ENCODE measurements around the gene SMIM45.

Gene SMIM45

DNA sequence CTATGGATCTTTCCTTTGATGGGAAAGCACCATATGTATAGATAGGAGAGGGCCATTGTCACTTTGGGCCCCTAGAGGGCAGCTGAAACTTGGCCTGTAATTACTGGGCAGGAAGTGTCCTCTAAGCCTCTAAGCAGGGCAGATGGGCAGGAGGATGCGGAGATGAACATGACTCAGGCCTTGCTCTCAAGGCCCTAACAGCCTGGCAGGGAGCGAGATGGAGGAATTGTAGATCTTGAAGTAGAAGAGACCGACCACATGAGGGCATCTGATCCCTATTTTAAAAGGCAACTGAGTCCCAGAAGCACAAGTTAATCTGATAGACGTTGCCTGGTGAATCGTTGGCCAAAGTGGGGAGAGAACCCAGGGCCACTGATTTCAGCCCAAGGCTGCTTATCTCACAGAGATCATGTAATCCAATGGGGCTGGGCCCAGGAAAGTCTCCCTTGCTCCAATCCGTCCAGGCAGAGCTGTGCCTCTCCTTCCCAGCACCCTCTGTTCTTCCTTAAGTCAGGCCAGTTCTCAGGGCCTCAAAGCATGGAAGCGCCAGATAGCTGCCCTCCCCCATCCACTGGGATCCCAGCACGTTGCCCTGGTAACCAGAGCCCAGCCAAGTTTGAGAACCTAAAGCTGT lies 14.8 kb downstream of the SMIM45 start:
- CTCF ChIA-PET = interaction anchor here (0.7 to 5.7 kb wide), 15 partner anchors 11 to 507 kb away, joined by 3 to 83 read pairs (median 4); partner anchors contain the start of genes NAGA and NDUFA6
- no peaks in the 10 kb centered on the region for H4K20me1 ChIP-seq (replicated peaks; ENCODE audit: control insufficient read depth, extremely low read depth, insufficient read depth, low read length)
- FAIRE-seq = peak; percentile 81
- POLR2A ChIA-PET = no interaction called here
- TF ChIP-seq EZH2 (IDR thresholded peaks at IDR 0.05; ENCODE audit: borderline replicate concordance, low read depth, low read length, severe bottlenecking) = no peak
- TF ChIP-seq, protein P1, sequence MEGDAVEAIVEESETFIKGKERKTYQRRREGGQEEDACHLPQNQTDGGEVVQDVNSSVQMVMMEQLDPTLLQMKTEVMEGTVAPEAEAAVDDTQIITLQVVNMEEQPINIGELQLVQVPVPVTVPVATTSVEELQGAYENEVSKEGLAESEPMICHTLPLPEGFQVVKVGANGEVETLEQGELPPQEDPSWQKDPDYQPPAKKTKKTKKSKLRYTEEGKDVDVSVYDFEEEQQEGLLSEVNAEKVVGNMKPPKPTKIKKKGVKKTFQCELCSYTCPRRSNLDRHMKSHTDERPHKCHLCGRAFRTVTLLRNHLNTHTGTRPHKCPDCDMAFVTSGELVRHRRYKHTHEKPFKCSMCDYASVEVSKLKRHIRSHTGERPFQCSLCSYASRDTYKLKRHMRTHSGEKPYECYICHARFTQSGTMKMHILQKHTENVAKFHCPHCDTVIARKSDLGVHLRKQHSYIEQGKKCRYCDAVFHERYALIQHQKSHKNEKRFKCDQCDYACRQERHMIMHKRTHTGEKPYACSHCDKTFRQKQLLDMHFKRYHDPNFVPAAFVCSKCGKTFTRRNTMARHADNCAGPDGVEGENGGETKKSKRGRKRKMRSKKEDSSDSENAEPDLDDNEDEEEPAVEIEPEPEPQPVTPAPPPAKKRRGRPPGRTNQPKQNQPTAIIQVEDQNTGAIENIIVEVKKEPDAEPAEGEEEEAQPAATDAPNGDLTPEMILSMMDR (IDR thresholded peaks at IDR 0.05; ENCODE audit: extremely low read depth in 1 of 2, insufficient read depth in 1 of 2, low read depth in 1 of 2, low read length in 2 of 2) = peak; percentile 34 to 48
- no peaks in the 10 kb centered on the region for H3K27me3 ChIP-seq (ENCODE audit: control insufficient read depth in 2 of 2, insufficient read depth in 2 of 2, low read length in 2 of 2)
- peaks cover 4% of the 10 kb centered on the region for H3K4me1 ChIP-seq (ENCODE audit: control insufficient read depth, extremely low read depth, insufficient read depth, low read length)
- no peak overlapping the region for H3K9ac ChIP-seq (replicated peaks; ENCODE audit: extremely low read depth, insufficient read depth, low read length)
- dilution Hi-C loops (cut with MboI; ENCODE audit: extremely low pct_ligation_motif_present, low sequenced_read_pairs) (no loop called here), intact Hi-C loops (cut with micrococcal nuclease) (loop anchor here (1.0 to 2.0 kb wide), 4 partner anchors 104 to 471 kb away; partner anchors contain the start of genes NAGA and NDUFA6)
- no peak overlapping the region for H3K4me2 ChIP-seq (ENCODE audit: insufficient read depth, low read length)
- no peak overlapping the region for H3K4me3 ChIP-seq (replicated peaks in 1 of 3; ENCODE audit: insufficient read depth in 1 of 3, low read depth in 1 of 3, low read length in 3 of 3)
- no TSS peak for BruUV-seq (replicated peaks)
- peak; percentile 72 for DNase-seq (ENCODE audit: low read depth, low spot score)
- no peaks in the 10 kb centered on the region for H3K36me3 ChIP-seq (ENCODE audit: control insufficient read depth in 2 of 2, extremely low read depth in 1 of 2, insufficient read depth in 2 of 2, low read length in 2 of 2)
- H3K9me3 ChIP-seq (replicated peaks; ENCODE audit: control insufficient read depth, insufficient read depth, low read length) = no peaks in the 10 kb centered on the region
- H2AFZ ChIP-seq (ENCODE audit: low read depth, low read length) = no peak overlapping the region
- H3K27ac ChIP-seq (ENCODE audit: insufficient read depth, low read depth, low read length) = no peak overlapping the region
- H3K79me2 ChIP-seq (ENCODE audit: control insufficient read depth, insufficient read depth, low read length) = no peaks in the 10 kb centered on the region
- H3K9me1 ChIP-seq (replicated peaks; ENCODE audit: control insufficient read depth, extremely low read depth, insufficient read depth, low read length) = no peaks in the 10 kb centered on the region

DNA sequence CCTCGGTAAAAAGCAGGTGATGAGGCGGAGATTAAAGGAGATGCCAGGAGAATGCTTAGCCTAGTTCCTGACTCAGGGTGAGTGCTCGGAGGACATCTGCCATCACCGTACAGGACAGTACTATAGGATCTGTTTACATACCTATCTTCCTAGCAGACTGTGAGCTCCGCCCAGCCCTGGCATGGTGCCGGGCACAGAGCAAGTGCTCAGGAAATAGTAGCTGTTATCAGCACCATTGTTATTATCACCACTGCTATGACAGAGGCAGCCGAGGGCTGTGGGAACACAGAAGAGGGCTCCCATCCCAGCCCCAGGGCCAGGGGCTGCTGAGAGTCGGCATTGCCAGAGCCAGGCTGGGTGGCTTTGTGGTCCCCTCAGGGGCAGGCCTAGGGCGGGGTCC lies 16.7 kb downstream of the SMIM45 start:
- FAIRE-seq (peak; percentile 18), DNase-seq (ENCODE audit: low read depth, low spot score) (peak; percentile 58)
- dilution Hi-C loops (cut with MboI; ENCODE audit: extremely low pct_ligation_motif_present, low sequenced_read_pairs) (no loop called here), intact Hi-C loops (cut with micrococcal nuclease) (no loop called here)
- Histone ChIP-seq H3K36me3 (ENCODE audit: control insufficient read depth in 2 of 2, extremely low read depth in 1 of 2, insufficient read depth in 2 of 2, low read length in 2 of 2) (no peaks in the 10 kb centered on the region), H4K20me1 (replicated peaks; ENCODE audit: control insufficient read depth, extremely low read depth, insufficient read depth, low read length) (no peaks in the 10 kb centered on the region), H3K9ac (replicated peaks; ENCODE audit: extremely low read depth, insufficient read depth, low read length) (no peak overlapping the region), H3K9me1 (replicated peaks; ENCODE audit: control insufficient read depth, extremely low read depth, insufficient read depth, low read length) (no peaks in the 10 kb centered on the region), H3K27ac (ENCODE audit: insufficient read depth, low read depth, low read length) (no peak overlapping the region), H2AFZ (ENCODE audit: low read depth, low read length) (no peak overlapping the region), H3K4me3 (replicated peaks in 1 of 3; ENCODE audit: insufficient read depth in 1 of 3, low read depth in 1 of 3, low read length in 3 of 3) (no peak overlapping the region), H3K9me3 (replicated peaks; ENCODE audit: control insufficient read depth, insufficient read depth, low read length) (no peaks in the 10 kb centered on the region), H3K4me1 (ENCODE audit: control insufficient read depth, extremely low read depth, insufficient read depth, low read length) (peaks cover 4% of the 10 kb centered on the region), H3K79me2 (ENCODE audit: control insufficient read depth, insufficient read depth, low read length) (no peaks in the 10 kb centered on the region), H3K27me3 (ENCODE audit: control insufficient read depth in 2 of 2, insufficient read depth in 2 of 2, low read length in 2 of 2) (no peaks in the 10 kb centered on the region), H3K4me2 (ENCODE audit: insufficient read depth, low read length) (no peak overlapping the region)
- ChIA-PET POLR2A (no interaction called here), CTCF (interaction anchor here (1.1 to 5.7 kb wide), 7 partner anchors 28 to 505 kb away, joined by 3 to 83 read pairs (median 16); partner anchors contain the start of gene NDUFA6)
- BruUV-seq (replicated peaks) = no TSS peak
- TF ChIP-seq EZH2 (IDR thresholded peaks at IDR 0.05; ENCODE audit: borderline replicate concordance, low read depth, low read length, severe bottlenecking) = no peak
- peak; percentile 19 for TF ChIP-seq GATA2 (IDR thresholded peaks at IDR 0.05; ENCODE audit: insufficient read depth, insufficient read length, low read depth, low read length)

Measured in endothelial cell of umbilical vein (primary cell).